Right lobe of liver (tissue), 6 donors: ENCODE results near the gene KRTAP12-1. TPM values are rescaled to one million over a fixed set of nuclear protein-coding genes. Genes with fewer than 3 reads are reported as not detected.
"Not testable (repeated sequence)": the region's sequence is repeated elsewhere in the genome, so short reads cannot be mapped to it uniquely, and the experiment has no call there.

ENCODE experiments used
- ATAC-seq, 4 donors: fragments of 200-7000 bp; cut with Tn5 transposase; one replicate each; pipeline ENCODE4 v1.9.1; 2020; ENCODE audit warnings: mild to moderate bottlenecking in 4 of 4, moderate library complexity in 4 of 4
- DNase-seq, 3 donors: peaks; one replicate each; pipeline ENCODE4 v3.0.0-alpha.2; 2020
- H3K27ac ChIP-seq, 3 donors: fragments of 200-600 bp; one replicate each; pipeline ENCODE4 v1.8.0; 2022
- H3K27me3 ChIP-seq, 2 donors: fragments of 200-600 bp; one replicate each; pipeline ENCODE4 v1.8.0; 2022
- H3K36me3 ChIP-seq, 4 donors: fragments of 200-600 bp; sonication (generic) in 1 of 4; one replicate each; pipeline versions ENCODE4 v1.5.1 to v1.8.0; 2017 to 2022; ENCODE audit warnings: control low read depth in 1 of 4
- H3K4me1 ChIP-seq, 4 donors: fragments of 200-600 bp; sonication (generic) in 1 of 4; one replicate each; pipeline versions ENCODE4 v1.5.1 to v1.8.0; 2017 to 2022; ENCODE audit warnings: control low read depth in 1 of 4
- H3K4me3 ChIP-seq, 3 donors: fragments of 200-600 bp; one replicate each; pipeline ENCODE4 v1.8.0; 2022
- H3K9me3 ChIP-seq, 4 donors: fragments of 200-600 bp; sonication (generic) in 1 of 4; one replicate each; pipeline versions ENCODE4 v1.5.1 to v1.8.0; 2017 to 2022; ENCODE audit warnings: control low read depth in 1 of 4
- POLR2A ChIP-seq: fragments of 450-650 bp; IDR thresholded peaks from one replicate; pipeline ENCODE4 v1.6.1; 2017; ENCODE audit warnings: antibody characterized with exemption, mild to moderate bottlenecking
- WGBS: methylation state at CpG from one replicate; pipeline ENCODE4 v1.1.6; 2018; ENCODE audit warnings: low coverage, low lambda C conversion rate; ENCODE audit not compliant: insufficient coverage; ENCODE audit errors: missing lambda C conversion rate; 5-methylcytosine and 5-hydroxymethylcytosine counted together
- intact Hi-C, 2 donors: fragments of 100-400 bp; cut with DNase I; formaldehyde crosslinking; loops; one replicate each; pipeline versions ENCODE4 v1.11.2 to v1.14.1; 2022
- total RNA-seq, 6 experiments: library from RNA; depleted of rRNA in 2 of 6; stranded (reverse); fragments of >200 nt in 2 of 6; fragmentation: NEBNext Ultra II Directional in 3 of 6; extraction: Animal tissue kit (Norgen Biotek cat#: 25700) in 3 of 6; gene quantifications; one replicate each; pipeline versions ENCODE4 v1.1.0 to v1.2.4, GENCODE V29; 2016 to 2023
- TF ChIP-seq, protein P1 (sequence below), 4 donors: fragments of 200-600 bp in 3 of 4; fragments of 450-650 bp in 1 of 4; IDR thresholded peaks; one replicate each; pipeline versions ENCODE4 v1.5.1 to v1.8.0; 2016 to 2022; ENCODE audit warnings: antibody characterized with exemption in 4 of 4, mild to moderate bottlenecking in 2 of 4
- donor health status: DM: no; HTN: yes; CAD: no.
- donor health status: DM: no; HTN: no; CAD: no.
- donor health status: DM: no; HTN: no; CAD: no.
- donor health status: DM: no; HTN: yes; CAD: no.
- donor health status: DM: no; HTN: yes; CAD: no.

The KRTAP12-1 gene
- total RNA-seq, 6 experiments from 2014 or later: not detected

GRCh38 chr21:44647222-44647552 lies 34.8 kb downstream of the KRTAP12-1 start:
- H3K9me3 ChIP-seq: peaks cover 0 to 5% (median 2%) of the 10 kb centered on the region in 4 donors
- DNase-seq (no peak), ATAC-seq (no peak)
- TF ChIP-seq POLR2A: no peak
- TF ChIP-seq, protein P1, sequence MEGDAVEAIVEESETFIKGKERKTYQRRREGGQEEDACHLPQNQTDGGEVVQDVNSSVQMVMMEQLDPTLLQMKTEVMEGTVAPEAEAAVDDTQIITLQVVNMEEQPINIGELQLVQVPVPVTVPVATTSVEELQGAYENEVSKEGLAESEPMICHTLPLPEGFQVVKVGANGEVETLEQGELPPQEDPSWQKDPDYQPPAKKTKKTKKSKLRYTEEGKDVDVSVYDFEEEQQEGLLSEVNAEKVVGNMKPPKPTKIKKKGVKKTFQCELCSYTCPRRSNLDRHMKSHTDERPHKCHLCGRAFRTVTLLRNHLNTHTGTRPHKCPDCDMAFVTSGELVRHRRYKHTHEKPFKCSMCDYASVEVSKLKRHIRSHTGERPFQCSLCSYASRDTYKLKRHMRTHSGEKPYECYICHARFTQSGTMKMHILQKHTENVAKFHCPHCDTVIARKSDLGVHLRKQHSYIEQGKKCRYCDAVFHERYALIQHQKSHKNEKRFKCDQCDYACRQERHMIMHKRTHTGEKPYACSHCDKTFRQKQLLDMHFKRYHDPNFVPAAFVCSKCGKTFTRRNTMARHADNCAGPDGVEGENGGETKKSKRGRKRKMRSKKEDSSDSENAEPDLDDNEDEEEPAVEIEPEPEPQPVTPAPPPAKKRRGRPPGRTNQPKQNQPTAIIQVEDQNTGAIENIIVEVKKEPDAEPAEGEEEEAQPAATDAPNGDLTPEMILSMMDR (IDR thresholded peaks at IDR 0.05): no peak
- no peak overlapping the region for H3K4me3 ChIP-seq
- H3K27me3 ChIP-seq: no peaks in the 10 kb centered on the region
- 54% methylated on average over 6 of the region's 8 CpGs for WGBS
- H3K27ac ChIP-seq: no peak overlapping the region
- H3K4me1 ChIP-seq: no peaks in the 10 kb centered on the region
- H3K36me3 ChIP-seq: no peaks in the 10 kb centered on the region
- intact Hi-C loops: no loop called here

DNA sequence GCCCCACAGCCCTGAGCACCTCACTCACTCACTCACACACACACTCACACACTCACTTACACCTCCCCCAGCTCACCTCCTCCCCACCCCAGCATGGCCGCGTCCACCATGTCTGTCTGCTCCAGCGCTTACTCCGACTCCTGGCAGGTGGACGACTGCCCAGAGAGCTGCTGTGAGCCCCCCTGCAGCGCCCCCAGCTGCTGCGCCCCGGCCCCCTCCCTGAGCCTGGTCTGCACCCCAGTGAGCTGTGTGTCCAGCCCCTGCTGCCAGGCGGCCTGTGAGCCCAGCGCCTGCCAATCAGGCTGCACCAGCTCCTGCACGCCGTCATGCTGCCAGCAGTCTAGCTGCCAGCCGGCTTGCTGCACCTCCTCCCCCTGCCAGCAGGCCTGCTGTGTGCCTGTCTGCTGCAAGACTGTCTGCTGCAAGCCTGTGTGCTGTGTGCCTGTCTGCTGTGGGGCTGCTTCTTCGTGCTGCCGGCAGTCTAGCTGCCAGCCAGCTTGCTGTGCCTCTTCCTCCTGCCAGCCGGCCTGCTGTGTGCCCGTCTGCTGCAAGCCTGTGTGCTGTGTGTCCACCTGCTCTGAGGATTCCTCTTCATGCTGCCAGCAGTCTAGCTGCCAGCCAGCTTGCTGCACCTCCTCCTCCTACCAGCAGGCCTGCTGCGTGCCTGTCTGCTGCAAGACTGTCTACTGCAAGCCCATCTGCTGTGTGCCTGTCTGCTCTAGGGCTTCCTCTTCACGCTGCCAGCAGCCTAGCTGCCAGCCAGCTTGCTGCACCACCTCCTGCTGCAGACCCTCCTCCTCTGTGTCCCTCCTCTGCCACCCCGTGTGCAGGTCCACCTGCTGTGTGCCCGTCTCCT lies 35.4 kb downstream of the KRTAP12-1 start, which contains the start of gene KRTAP10-11:
TSS of gene KRTAP10-11 (plus strand) at position 49 of the 856 bp plus-strand sequence. CDS start at position 94, 45 bp downstream.
- H3K27me3 ChIP-seq, H3K9me3 ChIP-seq, H3K36me3 ChIP-seq, H3K4me1 ChIP-seq, H3K4me3 ChIP-seq, ATAC-seq, intact Hi-C loops, H3K27ac ChIP-seq, DNase-seq: not testable (repeated sequence)
- WGBS: 61% methylated on average over 5 of the region's 21 CpGs

GRCh38 chr21:44644878-44645277 lies 37.1 kb downstream of the KRTAP12-1 start:
- Histone ChIP-seq H3K27me3 (no peaks in the 10 kb centered on the region), H3K4me3 (no peak overlapping the region), H3K9me3 (peaks cover 0 to 5% (median 2%) of the 10 kb centered on the region in 4 donors), H3K4me1 (no peaks in the 10 kb centered on the region), H3K36me3 (no peaks in the 10 kb centered on the region), H3K27ac (no peak overlapping the region)
- ATAC-seq (no peak), DNase-seq (no peak)
- no peak for TF ChIP-seq POLR2A
- TF ChIP-seq, protein P1 (IDR thresholded peaks at IDR 0.05): no peak
- WGBS: 88% methylated on average over 2 of the region's 2 CpGs
- intact Hi-C loops: no loop called here

- no peaks in the 10 kb centered on the region for H3K4me1 ChIP-seq
- TF ChIP-seq, protein P1 (IDR thresholded peaks at IDR 0.05): no peak
- TF ChIP-seq POLR2A: no peak
- 69% methylated on average over 14 of the region's 14 CpGs for WGBS
Observed at GRCh38 chr21:44643741-44644310, 38.1 kb downstream of the KRTAP12-1 start.

DNA sequence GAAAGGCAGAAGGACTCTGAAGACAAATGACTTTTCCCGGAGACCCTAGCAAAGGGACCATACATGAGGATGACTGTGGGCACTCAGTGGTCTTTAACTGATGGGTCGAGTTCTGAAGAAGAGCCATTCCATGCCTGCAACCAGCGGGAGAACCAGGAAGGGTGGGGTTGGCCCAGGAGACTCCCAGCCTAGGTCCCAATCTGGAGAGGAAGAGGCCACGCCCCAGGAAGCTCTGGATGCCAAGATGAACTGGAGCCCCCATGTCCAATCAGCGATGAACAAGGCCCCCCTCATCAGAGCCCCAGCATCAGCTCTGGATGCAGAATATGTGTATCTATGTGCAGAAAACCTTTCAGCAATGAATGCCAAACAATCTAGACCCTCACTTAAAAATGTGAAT lies 41.2 kb downstream of the KRTAP12-1 start:
- 57% methylated on average over 2 of the region's 5 CpGs for WGBS
- no peak for DNase-seq
- no peaks in the 10 kb centered on the region for H3K36me3 ChIP-seq
- ATAC-seq: no peak
- TF ChIP-seq POLR2A: no peak
- TF ChIP-seq, protein P1 (IDR thresholded peaks at IDR 0.05): no peak
- H3K27ac ChIP-seq: no peak overlapping the region
- H3K4me3 ChIP-seq: no peak overlapping the region
- H3K4me1 ChIP-seq: no peaks in the 10 kb centered on the region
- intact Hi-C loops: no loop called here
- peaks cover 0 to 5% (median 2%) of the 10 kb centered on the region in 4 donors for H3K9me3 ChIP-seq
- no peaks in the 10 kb centered on the region for H3K27me3 ChIP-seq

More at GRCh38 chr21:44643741-44644310, 38.1 kb downstream of the KRTAP12-1 start:
- no peak for DNase-seq
- Histone ChIP-seq H3K27me3 (no peaks in the 10 kb centered on the region), H3K36me3 (no peaks in the 10 kb centered on the region), H3K4me3 (no peak overlapping the region), H3K9me3 (peaks cover 0 to 5% (median 2%) of the 10 kb centered on the region in 4 donors), H3K27ac (no peak overlapping the region)
- intact Hi-C loops: no loop called here
- no peak for ATAC-seq
